Glomerular visceral epithelial cell (primary cell): ENCODE data around the gene TSPAN4.

ENCODE experiments used
- DNase-seq: peaks from one replicate; pipeline ENCODE4 v3.0.0-alpha.2; 2016; ENCODE audit errors: extremely low spot score

Gene TSPAN4

GRCh38 chr11:824292-824880 is 18.3 kb upstream of the TSPAN4 start:
- no peak for DNase-seq

DNA sequence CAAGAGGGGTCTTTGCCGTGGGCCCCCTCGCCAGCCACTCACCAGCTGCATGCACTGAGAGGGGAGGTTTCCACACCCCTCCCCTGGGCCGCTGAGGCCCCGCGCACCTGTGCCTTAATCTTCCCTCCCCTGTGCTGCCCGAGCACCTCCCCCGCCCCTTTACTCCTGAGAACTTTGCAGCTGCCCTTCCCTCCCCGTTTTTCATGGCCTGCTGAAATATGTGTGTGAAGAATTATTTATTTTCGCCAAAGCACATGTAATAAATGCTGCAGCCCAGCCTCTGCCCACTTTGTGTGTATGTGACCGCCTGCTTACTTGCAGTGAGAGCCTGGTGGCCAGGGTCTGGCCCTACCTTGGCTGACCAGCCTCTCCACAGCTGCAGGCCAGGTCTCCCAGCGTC is 17.7 kb upstream of the TSPAN4 start:
- no peak for DNase-seq

GRCh38 chr11:825366-826226 is 17.1 kb upstream of the TSPAN4 start:
- DNase-seq: no peak

DNA sequence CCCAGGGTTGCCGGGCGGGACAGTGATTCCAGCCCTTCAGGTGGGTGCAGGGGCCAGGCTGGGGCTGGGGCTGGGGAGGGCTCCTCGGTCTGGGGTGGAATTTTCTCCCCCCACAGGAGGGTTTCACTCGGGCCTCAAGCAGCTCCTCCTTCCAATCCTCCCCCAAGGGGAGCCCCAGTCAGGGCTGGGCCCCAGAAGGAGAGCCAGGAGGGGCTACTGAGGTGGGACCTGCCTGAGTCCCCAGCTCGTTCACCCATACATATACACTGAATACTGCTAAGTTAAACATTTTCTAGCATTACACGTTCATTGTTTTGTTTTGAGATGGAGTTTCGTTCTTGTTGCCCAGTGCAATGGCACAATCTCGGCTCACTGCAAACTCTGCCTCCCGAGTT is 16.4 kb upstream of the TSPAN4 start:
- DNase-seq: no peak

DNA sequence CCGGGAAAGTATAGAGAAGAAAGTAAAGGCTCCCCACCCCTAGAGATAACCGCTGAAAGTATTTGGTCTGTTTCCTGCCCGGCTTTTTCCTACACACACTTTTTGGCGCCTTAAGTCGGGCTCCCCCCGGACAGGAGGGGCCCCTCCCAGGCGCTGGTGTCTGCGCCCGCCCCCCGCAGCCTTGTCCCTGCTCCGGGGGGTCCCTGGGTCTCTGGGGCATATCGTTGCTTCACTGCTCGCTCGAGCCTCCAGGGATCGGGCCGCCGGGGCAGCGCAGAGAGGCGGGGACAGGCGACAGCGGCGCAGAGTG is 15.9 kb upstream of the TSPAN4 start:
- DNase-seq: no peak

DNA sequence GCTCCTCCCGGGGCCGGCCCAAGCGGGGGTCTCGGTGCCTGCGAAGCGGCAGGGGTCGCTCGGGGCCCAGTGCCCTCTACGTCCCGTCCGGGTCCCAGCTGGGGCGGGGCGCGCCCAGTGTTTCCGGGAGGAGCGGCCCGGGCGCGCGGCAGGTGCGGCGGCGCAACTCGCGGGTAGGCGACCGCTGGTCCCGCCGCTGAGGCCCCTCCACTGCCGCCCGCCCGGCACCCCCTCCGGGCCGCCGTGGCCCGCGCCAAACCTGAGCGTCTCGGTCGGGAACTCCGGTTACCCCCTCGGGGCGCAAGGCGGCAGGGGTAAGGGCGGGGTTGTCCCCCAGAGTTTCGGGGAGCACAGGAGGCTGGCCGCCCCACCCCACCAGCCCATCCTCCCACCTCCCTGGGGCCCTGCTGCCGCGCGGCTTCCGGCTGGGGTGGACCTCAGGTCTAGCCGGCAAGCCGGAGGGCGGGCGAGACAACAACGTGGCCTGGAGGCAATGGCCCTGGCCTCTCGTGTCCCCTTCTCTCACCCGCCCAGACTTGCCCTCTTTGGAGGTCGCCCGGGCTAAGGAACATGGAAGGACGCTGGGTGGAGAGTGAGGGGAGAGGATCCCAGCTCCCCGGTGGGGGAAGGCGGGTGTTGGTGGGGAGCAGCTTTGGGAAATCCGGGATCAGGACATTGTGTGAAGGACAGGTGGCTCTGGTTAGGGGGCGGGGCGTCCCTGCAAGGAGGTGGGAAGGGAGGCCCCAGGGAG is 15.3 kb upstream of the TSPAN4 start:
- DNase-seq: no peak

DNA sequence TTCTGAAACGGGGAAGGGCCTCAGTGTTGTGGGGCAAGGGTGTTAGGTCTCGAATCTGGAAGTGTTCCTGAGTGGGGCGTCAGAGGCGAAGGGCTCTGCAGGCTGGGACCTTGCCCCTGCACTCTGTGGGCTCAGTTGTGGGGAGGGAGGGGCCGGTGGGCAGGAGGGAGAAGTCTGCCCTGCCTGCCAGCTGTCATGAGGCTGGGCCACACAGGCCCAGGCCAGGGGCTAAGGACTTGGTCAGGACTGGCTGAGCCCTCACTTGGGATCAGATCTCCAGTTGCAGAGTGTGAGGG is 14.8 kb upstream of the TSPAN4 start, which contains the start of gene CRACR2B:
TSS of gene CRACR2B (plus strand) at position 23 of the 296 bp plus-strand sequence. CDS start 689 bp downstream, outside the sequence.
- DNase-seq: no peak

- no peak for DNase-seq
Measured at GRCh38 chr11:828506-829175, 14.0 kb upstream of the TSPAN4 start.

DNA sequence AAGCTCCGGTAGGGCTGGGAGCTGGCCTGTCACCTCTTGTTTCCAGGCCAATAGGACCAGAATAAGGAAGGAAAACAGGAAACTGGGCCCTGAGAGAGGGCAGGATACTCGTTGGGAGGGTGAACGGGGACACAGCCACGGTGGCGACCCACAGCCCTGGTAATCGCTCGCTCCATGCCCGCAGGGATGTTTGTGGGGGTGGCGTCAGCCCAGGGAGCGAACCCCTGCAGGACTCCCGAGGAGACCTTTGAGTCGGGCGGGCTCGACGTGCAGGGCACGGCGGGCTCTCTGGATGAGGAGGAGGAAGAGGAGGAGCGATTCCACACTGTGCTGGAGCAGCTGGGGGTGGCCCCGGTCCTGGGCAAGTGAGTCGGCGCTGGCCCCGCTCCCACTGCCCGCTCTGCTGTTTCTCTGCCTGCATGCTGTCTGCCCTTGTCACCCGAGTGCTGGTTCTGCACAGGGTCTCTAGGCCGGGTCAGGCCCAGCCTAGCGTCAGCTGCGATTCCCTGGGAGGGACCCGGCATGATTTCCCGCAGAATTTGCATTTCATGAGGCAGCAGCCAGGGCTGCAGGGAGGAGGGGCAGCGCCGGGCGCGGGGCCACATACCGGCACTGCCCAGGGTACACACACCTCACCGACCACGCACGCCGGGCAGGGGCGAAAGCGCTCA is 13.3 kb upstream of the TSPAN4 start:
- peak; percentile 75 for DNase-seq

- no peak for DNase-seq
Measured at GRCh38 chr11:829847-830294, 12.8 kb upstream of the TSPAN4 start.

DNA sequence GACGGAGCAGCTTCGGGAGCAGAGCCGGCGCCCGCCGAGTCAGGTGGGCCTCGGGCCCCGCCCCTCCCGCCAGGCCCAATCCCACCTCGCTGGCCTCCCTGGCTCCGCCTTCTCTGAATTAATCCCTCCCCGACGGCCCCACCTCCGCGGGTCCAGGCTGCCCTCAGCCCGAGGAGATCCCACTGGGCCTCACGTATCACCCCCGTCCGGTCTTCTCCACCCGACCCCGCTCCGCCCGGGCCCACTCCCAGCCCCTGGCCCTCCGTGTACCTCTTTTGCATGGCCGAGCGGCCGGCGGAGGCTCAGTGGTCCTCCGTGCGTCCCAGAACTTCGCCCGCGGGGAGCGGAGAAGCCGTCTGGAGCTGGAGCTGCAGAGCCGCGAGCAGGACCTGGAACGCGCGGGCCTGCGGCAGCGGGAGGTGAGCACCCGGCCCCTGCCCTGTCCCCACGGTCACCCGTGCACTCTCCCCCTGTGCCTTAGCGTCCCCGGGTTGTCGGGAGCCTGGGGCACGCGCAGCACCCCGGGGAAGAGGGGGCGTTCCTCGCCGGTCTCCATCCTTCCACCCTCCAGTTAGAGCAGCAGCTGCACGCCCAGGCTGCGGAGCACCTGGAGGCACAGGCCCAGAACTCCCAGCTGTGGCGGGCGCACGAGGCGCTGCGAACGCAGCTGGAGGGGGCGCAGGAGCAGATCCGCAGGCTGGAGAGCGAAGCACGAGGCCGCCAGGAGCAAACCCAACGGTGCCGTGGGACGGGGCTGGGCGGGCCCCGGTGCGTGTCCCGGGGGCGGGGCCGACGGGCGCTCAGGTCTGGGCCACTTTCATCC is 12.1 kb upstream of the TSPAN4 start:
- peak; percentile 61 for DNase-seq

- DNase-seq: peak; percentile 83
Measured at GRCh38 chr11:831118-831864, 11.4 kb upstream of the TSPAN4 start.

DNA sequence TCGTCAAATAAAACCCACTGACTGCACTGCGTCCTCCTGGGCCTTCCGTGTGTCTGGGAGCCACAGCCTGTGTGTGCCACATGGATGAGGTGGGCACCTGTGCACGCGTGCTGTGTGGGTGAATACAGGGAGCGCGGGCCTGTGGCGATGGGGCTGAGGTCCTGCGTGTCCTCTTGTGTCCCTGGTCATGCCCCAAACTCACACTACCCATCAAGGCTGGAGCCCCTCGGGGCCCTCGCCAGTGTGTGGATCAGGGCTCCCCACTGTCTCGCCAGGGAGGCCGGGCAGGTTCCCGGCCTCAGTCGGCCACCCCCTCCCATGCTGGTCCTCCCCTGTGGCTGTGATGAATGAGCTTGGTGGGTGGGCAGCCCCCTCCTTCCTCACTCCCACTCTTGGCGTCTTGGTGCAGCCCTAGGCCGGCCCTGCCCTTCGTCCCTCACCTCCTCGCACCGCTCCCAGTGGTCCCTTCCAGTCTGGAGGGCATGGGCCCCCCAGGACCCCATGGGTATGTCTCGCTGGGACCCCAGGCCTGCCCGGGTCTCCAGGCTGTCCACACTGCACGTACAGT is 10.6 kb upstream of the TSPAN4 start:
- DNase-seq: no peak

- DNase-seq: peak; percentile 72
Measured at GRCh38 chr11:832529-833113, 10.0 kb upstream of the TSPAN4 start, which contains the start of gene CD151. TSS of gene CD151 (plus strand) at chr11:832952. CDS start at chr11:836070, 3,118 bp downstream.

DNA sequence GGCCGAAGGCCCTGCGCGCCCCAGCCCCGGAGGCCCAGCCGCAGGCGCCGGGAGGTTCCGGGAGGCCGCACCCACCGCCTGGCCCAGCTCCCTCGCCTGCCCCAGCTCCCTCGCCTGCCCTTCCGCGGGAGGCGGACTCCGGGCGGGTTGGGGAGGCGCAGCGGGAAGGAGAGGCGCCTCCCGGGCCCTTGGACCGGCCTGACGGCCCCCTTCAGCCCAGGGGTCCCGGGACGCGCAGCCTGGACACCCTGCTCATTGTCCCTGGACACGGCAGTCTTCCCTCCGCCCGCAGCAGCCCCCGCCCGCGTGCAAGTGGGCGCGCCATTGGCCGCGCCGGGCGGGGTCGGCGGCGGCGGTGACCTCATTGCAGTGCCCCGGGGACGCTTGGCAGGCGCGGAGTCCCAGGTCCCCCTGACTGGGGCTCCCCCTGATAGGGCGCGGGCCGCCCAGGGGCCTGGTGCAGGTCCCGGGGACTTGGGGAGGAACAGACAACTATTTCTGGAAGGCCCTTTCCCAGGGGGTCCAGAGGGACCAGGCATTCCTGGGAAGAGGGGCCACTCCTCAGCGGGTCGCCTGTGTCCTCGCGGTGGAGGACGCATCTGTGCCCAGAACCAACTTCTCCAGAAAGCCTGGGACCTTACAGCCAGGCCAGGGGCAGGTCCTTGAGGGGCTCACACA is 9.4 kb upstream of the TSPAN4 start:
- DNase-seq: peak; percentile 63

DNA sequence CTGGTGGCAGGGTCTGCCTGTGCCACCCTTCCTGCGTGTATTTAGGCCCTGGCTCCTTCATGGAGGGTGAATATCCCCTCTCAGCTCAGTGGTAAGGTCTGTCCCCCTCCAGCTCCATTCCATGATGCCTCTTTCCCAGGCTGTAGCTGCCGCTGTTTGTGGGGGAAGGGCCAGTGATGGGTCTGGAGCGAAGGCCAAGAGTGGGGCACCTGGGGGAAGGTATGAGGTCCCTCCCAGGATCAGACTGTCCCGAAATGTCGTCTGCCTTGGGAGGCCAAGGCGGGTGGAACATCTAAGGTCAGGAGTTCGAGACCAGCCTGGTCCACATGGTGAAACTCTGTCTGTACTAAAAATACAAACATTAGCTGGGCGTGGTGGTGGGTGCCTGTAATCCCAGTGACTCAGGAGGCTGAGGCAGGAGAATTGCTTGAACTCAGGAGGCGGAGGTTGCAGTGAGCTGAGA is 8.8 kb upstream of the TSPAN4 start:
- DNase-seq: no peak

DNA sequence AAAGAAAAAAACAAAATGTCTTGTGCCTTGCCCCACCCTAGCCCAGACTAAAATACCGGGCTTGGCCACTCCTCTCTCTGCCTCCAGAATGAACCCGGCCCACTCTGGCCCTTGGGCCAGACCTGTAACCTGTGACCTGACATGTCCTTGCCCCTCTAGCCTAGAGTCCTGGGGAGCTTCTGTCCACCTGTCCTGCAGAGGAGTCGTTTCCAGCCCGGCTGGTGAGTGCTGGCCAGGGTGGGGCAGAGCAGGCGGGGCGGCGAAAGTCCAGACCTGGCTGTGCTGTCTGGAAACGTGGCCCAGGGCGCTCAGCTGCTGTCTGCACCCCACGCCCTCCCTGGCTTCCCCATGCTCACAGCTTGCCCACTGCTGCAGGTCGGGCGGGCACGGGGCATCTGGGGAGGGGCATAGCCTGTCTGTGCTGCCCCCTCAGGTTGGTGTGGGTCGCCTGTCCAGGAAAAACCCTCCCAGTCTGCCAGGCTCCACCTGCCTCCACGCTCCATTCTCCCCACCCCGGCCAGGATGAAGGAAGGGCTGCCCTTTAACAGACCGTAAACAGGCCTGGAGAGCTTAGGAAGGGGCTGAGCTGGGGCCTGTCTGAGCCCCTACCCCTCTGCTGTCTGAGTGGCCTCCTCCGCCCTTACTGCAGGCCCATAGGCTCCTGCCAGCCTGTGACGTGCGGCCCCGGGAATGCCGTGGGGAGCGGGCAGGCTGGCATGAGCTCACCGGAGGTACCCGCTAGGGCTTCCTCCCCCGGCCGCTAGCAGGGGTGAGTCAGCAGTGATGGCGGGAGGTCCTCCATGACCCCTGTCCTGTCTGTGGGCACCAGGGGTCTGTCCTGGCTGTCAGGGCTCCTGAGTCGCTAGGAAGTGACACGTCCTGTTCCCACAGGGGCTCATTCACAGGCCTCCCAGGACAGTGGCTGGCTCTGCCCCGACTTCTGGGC is 8.0 kb upstream of the TSPAN4 start:
- DNase-seq: peak; percentile 97
